ENCODE data around the gene TSHZ2.

DNA sequence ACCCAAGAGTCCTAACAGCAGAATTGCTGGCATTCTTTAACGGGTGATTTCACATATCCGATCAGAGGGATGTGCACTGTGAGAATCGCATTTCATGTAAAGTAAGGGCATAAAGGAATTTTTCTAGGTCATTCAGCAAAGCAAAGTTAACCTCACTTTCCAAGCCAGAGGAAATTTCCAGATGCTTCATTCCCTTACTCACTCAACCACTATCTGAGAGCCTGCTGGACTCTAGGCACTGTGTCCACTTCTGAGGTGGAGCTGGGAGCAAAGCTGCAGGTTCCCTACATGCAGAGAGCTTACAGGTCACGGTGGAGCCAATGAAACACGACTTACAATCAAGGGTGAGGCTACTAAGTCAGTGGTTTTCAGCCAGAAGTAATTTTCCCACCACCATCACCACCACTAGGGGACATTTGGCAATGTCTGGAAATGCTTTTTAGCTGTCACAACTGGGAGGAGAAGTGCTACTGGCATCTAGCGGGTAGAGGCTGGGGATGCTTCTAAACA lies 34.5 kb upstream of the TSHZ2 start:
- TF ChIP-seq, protein P1, sequence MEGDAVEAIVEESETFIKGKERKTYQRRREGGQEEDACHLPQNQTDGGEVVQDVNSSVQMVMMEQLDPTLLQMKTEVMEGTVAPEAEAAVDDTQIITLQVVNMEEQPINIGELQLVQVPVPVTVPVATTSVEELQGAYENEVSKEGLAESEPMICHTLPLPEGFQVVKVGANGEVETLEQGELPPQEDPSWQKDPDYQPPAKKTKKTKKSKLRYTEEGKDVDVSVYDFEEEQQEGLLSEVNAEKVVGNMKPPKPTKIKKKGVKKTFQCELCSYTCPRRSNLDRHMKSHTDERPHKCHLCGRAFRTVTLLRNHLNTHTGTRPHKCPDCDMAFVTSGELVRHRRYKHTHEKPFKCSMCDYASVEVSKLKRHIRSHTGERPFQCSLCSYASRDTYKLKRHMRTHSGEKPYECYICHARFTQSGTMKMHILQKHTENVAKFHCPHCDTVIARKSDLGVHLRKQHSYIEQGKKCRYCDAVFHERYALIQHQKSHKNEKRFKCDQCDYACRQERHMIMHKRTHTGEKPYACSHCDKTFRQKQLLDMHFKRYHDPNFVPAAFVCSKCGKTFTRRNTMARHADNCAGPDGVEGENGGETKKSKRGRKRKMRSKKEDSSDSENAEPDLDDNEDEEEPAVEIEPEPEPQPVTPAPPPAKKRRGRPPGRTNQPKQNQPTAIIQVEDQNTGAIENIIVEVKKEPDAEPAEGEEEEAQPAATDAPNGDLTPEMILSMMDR (IDR thresholded peaks at IDR 0.05), result no peak
- TF ChIP-seq POLR2AphosphoS5 (IDR thresholded peaks at IDR 0.05), result no peak
